ENCODE measurements around the gene BMP6. TPM values are rescaled to one million over a fixed set of nuclear protein-coding genes. Genes with fewer than 3 reads are reported as not detected.

Gene BMP6
- total and polyA plus RNA-seq, 10 of the 15 experiments (the other 5 are each of a cell fraction or from before 2014, with no cell fraction given): 0.02 to 0.15 (median 0.05) TPM; not detected in 5

DNA sequence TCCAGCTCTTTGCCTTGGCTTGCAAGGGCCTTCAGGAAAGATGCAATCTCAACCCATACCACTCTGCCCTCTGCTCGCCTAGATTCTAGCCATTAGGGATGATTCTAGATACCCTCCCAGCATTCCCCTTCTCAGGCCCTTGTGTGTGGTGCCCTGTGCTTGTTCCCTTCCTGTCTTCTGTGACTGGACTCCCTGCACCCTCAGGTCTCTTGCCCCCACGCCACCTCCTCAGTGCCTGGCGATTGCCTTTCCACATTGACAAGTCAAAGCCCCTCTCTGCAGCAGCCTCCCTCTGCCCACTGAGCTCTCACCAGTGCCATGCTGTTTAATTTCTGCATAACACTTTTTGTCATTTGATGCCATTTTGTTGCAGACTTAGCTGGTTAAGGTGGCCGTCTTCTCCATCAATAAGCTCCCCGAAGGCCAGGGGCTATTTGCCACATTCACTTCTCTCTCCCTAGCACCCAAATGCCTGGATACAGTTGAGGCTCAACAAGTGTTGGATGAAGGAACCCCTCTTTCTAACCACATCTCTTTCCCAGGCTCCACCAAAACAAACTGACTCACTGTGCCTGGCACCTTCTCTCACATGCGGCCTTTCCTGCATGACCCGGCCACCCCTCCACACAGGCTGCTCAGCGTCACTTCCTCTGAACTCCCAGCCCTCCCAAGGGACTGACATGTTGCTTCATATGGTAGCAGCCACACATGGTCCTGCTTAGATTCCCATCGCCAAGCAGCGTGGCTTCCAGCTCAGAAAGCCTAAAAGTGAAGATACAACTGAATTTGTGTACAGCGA lies 189.3 kb downstream of the BMP6 start:
- H4K20me1 ChIP-seq (ENCODE audit: control insufficient read depth, insufficient read depth): no peaks in the 10 kb centered on the region
- no peak overlapping the region for H3K4me3 ChIP-seq
- no peak overlapping the region for H3K9ac ChIP-seq (ENCODE audit: control insufficient read depth, insufficient read depth, low read length)
- ChIA-PET CTCF (interaction anchor here (0.6 kb wide), 1 partner anchor 24 kb away, joined by 3 read pairs; no protein-coding TSS in a partner anchor), SMC1A (ENCODE audit: uncharacterized antibody, unreplicated experiment) (interaction anchor here (1.3 kb wide), 1 partner anchor 39 kb away, joined by 3 read pairs; no protein-coding TSS in a partner anchor), POLR2A (no interaction called here), RAD21 (ENCODE audit: unreplicated experiment) (no interaction called here)
- no peak overlapping the region for H3K27ac ChIP-seq (ENCODE audit: control insufficient read depth, insufficient read depth)
- DNase-seq (ENCODE audit: low read depth, low spot score) (no peak), ATAC-seq (no peak), FAIRE-seq (no peak)
- peaks cover 0 to 3% of the 10 kb centered on the region in 2 experiments; a peak in 2 of 4 replicates for H3K27me3 ChIP-seq (replicated peaks in 1 of 2; ENCODE audit: control insufficient read depth in 2 of 2, insufficient read depth in 2 of 2, low read length in 1 of 2)
- no peak for TF ChIP-seq POU2F2 (IDR thresholded peaks at IDR 0.05; ENCODE audit: borderline replicate concordance, low read depth, low read length)
- TF ChIP-seq SIX5 (IDR thresholded peaks at IDR 0.05; ENCODE audit: low read depth, low read length, severe bottlenecking): no peak
- no peak for TF ChIP-seq EP300 (IDR thresholded peaks at IDR 0.05; ENCODE audit: borderline replicate concordance in 1 of 2, control insufficient read depth in 1 of 2, low read depth in 2 of 2, low read length in 2 of 2)
- TF ChIP-seq IKZF1 (conservative IDR thresholded peaks at IDR 0.05): no peak
- TF ChIP-seq SMAD1 (IDR thresholded peaks at IDR 0.05; ENCODE audit: low read depth, partially characterized antibody): no peak
- no peak for TF ChIP-seq FOXM1 (IDR thresholded peaks at IDR 0.05; ENCODE audit: low read depth, low read length)
- TF ChIP-seq BHLHE40 (IDR thresholded peaks at IDR 0.05; ENCODE audit: borderline replicate concordance in 1 of 2, low read depth in 2 of 2, low read length in 1 of 2): no peak
- no peak for TF ChIP-seq HDGF (IDR thresholded peaks at IDR 0.05)
- no peaks in the 10 kb centered on the region; the same call in 2 of the 3 replicates for H3K9me3 ChIP-seq (replicated peaks; ENCODE audit: control insufficient read depth, insufficient read depth, low read length)
- no peak overlapping the region for H2AFZ ChIP-seq (ENCODE audit: control insufficient read depth, low read depth, low read length)
- H3K4me2 ChIP-seq (ENCODE audit: control insufficient read depth, insufficient read depth): peak overlapping the region; percentile 10; the same call in 1 of the 2 replicates
- WGBS (ENCODE audit: insufficient coverage, insufficient replicate concordance, low lambda C conversion rate, missing lambda C conversion rate): 54% methylated on average over 11 of the region's 11 CpGs
- no TSS peak for BruUV-seq (replicated peaks)
- no peaks in the 10 kb centered on the region for H3K36me3 ChIP-seq (ENCODE audit: control insufficient read depth in 2 of 2, insufficient read depth in 2 of 2, low read length in 1 of 2)
- H3K4me1 ChIP-seq (ENCODE audit: control insufficient read depth, insufficient read depth, low read length): peaks cover 66% of the 10 kb centered on the region
- H3K79me2 ChIP-seq (ENCODE audit: control insufficient read depth, insufficient read depth, low read length): peaks cover 2% of the 10 kb centered on the region
- in situ Hi-C loops (cut with MboI): loop anchor here (5.0 kb wide), 1 partner anchor 47 kb away; no protein-coding TSS in a partner anchor
- intact Hi-C loops (cut with micrococcal nuclease; ENCODE audit: unreplicated experiment): no loop called here
